ENCODE results near the gene SERPINF2.

SERPINF2 gene

GRCh38 chr17:1783271-1783670, 40.6 kb downstream of the SERPINF2 start:
- Histone ChIP-seq H3K27ac (peak overlapping the region; percentile 83), H3K27me3 (no peaks in the 10 kb centered on the region), H3K9me3 (no peaks in the 10 kb centered on the region), H3K9ac (peak overlapping the region; percentile 71), H3K4me1 (peaks cover 59% of the 10 kb centered on the region), H3K4me3 (peak overlapping the region; percentile 42), H3K36me3 (peaks cover 59% of the 10 kb centered on the region), H4K20me1 (no peaks in the 10 kb centered on the region), H3K4me2 (peak overlapping the region; percentile 87)
- TF ChIP-seq Cebpa-rat (IDR thresholded peaks at IDR 0.05): no peak

DNA sequence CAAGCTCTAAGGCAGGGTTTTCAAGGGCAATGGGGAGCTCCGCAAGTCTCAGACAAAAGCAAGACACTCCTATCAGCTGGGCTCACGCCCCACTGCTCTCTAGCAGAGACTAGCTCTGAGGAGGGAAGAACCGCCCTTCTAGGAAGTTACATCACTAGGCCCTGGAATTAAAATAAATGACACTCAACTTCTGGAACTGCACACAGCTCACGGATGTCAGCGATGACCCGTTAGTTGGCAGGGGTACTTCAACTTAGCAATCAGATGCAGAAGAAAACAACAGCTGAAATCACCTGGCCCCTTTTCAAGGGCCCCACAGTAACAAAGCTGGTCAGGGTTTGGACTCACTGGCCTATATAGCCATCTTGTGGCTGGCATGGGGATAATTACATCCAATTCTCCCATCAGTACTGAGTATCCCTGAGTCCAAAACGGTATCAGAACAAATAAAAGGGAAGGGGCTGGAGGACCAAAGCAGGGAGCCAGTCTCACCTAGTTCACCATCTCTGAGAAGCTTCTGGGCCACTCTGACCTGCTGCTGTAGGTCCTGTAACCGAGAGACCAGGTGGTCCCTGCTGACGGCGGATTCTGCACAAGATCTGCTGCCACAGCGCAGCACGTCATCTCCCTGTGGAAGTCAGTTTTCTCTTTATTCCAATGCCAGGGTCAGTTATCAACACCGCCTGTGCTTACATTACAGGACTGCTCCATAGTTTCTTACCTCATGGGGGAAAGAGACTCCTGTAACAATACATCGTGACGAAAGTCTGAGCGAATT, 41.4 kb downstream of the SERPINF2 start:
- Histone ChIP-seq H3K36me3 (peaks cover 52% of the 10 kb centered on the region), H3K4me1 (peaks cover 54% of the 10 kb centered on the region), H3K9me3 (no peaks in the 10 kb centered on the region), H3K27ac (peak overlapping the region; percentile 83), H3K9ac (peak overlapping the region; percentile 71), H3K4me3 (peak overlapping the region; percentile 42; the same call in 1 of the 2 replicates), H3K27me3 (no peaks in the 10 kb centered on the region), H3K4me2 (peak overlapping the region; percentile 87), H4K20me1 (no peaks in the 10 kb centered on the region)
- no peak; the same call in 1 of the 2 replicates for TF ChIP-seq Cebpa-rat (IDR thresholded peaks at IDR 0.05)

GRCh38 chr17:1785930-1786329, 43.3 kb downstream of the SERPINF2 start:
- H3K9ac ChIP-seq: no peak overlapping the region
- H4K20me1 ChIP-seq: no peaks in the 10 kb centered on the region
- H3K27ac ChIP-seq: no peak overlapping the region
- TF ChIP-seq Cebpa-rat (IDR thresholded peaks at IDR 0.05): no peak
- H3K4me2 ChIP-seq: no peak overlapping the region
- no peak overlapping the region for H3K4me3 ChIP-seq
- H3K9me3 ChIP-seq: no peaks in the 10 kb centered on the region
- peaks cover 36% of the 10 kb centered on the region for H3K4me1 ChIP-seq
- peaks cover 50% of the 10 kb centered on the region for H3K36me3 ChIP-seq
- no peaks in the 10 kb centered on the region for H3K27me3 ChIP-seq

DNA sequence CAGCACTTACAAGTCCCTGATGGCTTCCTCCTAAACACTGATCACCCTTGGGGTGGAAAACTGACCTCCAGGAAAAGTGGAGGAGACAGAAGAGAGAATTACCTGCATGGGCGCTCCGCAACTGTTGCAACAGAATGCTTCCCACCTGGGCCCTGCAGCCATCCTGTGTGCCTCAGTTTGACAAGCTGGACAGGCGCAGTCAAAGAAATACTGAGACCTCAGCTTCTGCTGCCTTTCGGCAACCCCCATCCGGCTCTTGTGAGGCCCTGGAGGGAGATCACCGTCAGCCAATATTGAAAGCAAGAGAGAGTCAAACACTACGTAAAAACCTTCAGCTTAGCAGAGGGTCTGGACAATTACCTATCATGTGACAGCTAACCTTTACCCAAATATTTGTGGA, 44.0 kb downstream of the SERPINF2 start:
- Histone ChIP-seq H3K4me1 (peaks cover 36% of the 10 kb centered on the region), H4K20me1 (no peaks in the 10 kb centered on the region), H3K9me3 (no peaks in the 10 kb centered on the region), H3K36me3 (peaks cover 42% of the 10 kb centered on the region), H3K27ac (no peak overlapping the region), H3K4me3 (no peak overlapping the region), H3K9ac (no peak overlapping the region), H3K27me3 (no peaks in the 10 kb centered on the region), H3K4me2 (no peak overlapping the region)
- TF ChIP-seq Cebpa-rat (IDR thresholded peaks at IDR 0.05): no peak

DNA sequence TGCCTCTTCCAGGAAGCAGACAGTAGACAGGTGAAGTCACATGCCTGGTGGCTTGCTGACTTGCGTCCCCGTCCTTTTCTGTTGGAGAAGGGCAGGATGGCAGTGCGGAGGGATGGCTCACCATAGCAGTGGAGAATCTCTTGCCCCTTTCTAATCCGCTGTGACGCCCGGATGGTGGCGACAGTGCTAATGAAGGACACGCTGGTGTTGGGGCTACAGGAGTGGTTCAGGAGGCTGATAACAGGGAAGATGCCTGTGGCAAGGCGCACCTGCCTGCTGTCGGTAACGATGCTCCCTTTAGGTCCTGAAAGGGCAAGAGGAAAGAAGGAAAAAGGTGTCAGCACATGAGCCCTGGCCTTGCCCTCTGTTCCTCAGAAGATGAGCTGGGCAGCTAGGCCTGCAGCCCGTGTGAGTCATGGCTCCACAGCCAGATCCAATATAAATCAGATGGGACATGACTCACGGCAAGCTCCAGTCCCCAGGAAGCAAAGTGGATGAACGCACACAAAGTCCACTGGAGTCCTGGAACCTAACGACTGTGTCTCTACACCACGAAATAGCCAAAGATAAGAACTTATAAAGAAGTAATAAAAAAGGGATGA, 44.7 kb downstream of the SERPINF2 start:
- TF ChIP-seq Cebpa-rat (IDR thresholded peaks at IDR 0.05): no peak
- Histone ChIP-seq H3K4me2 (no peak overlapping the region), H3K4me3 (no peak overlapping the region), H3K9me3 (no peaks in the 10 kb centered on the region), H3K27me3 (no peaks in the 10 kb centered on the region), H3K9ac (no peak overlapping the region), H3K4me1 (peaks cover 36% of the 10 kb centered on the region), H3K36me3 (peaks cover 44% of the 10 kb centered on the region), H3K27ac (no peak overlapping the region), H4K20me1 (no peaks in the 10 kb centered on the region)

DNA sequence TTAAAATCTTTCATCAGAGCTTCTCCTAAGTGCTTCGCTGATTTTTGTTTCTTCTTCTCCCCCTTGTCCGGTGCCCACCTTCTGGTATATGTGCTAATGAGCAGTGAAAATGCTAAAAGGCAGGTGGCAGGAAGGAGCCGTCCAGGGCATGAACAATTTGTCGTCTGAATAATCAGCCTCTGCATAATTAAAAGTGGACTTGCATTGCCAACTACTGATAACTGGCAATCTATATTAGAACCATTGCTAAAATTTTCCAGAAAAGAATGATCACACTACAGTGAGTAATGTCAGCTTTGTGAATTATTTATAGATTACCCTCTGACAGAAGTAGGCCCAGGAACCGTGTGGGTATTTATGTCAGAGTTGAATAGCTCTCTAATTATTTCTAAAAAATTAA, 47.3 kb downstream of the SERPINF2 start:
- Histone ChIP-seq H3K9ac (no peak overlapping the region), H3K27me3 (no peaks in the 10 kb centered on the region)

DNA sequence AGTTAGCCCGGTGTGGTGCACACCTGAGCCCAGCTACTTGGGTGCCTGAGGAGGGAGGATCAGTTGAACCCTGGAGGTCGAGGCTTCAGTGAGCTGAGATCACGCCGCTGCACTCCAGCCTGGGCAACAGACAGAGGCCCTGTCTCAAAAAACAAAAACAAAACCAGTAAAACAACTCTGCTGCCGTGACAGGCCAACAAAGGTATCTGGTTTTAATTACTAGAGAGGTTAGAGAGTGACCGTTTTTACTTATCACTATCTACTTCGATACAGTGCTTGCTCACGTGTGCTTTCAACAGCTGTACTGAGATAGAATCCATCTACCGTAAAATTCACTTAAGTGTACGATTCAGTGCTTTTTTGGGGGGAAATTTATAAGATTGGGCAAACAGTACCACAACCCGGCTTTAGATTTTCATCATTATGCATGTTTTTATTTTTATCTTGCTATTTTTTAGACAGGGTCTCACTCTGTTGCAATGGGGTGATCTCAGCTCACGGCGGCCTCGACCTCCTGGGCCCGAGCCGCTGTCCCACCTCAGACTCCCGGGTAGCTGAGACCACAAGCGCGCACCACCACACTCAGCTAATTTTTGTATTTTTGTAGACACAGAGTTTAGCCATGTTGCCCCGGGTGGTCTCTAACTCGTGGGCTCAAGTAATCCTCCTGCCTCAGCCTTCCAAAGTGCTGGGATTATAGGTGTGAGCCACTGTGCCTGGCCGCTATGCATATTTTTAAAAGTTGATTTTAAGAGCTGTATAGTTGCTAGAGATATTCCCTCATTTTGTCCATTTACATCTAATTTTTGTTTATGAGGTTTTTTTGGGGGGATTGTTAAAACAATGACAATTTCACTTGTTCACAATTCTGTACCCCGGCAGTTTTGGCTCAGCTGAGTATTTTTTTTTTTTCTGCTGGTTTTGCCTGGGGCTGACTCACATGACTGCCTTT, 50.1 kb downstream of the SERPINF2 start:
- Histone ChIP-seq H3K4me3 (no peak overlapping the region), H3K4me1 (peaks cover 47% of the 10 kb centered on the region), H3K9me3 (no peaks in the 10 kb centered on the region), H3K4me2 (peak overlapping the region; percentile 49), H3K27me3 (no peaks in the 10 kb centered on the region), H3K9ac (no peak overlapping the region), H3K27ac (no peak overlapping the region), H4K20me1 (no peaks in the 10 kb centered on the region), H3K36me3 (peaks cover 22% of the 10 kb centered on the region; the same call in 1 of the 2 replicates)
- no peak for TF ChIP-seq Cebpa-rat (IDR thresholded peaks at IDR 0.05)

More for the DNA sequence above, 47.3 kb downstream of the SERPINF2 start:
- TF ChIP-seq Cebpa-rat (IDR thresholded peaks at IDR 0.05): no peak
- Histone ChIP-seq H3K9me3 (no peaks in the 10 kb centered on the region), H3K36me3 (peaks cover 41% of the 10 kb centered on the region), H3K4me2 (peak overlapping the region; percentile 9; the same call in 1 of the 2 replicates), H3K27ac (no peak overlapping the region), H3K4me1 (peaks cover 29% of the 10 kb centered on the region), H3K4me3 (no peak overlapping the region), H4K20me1 (no peaks in the 10 kb centered on the region)

DNA sequence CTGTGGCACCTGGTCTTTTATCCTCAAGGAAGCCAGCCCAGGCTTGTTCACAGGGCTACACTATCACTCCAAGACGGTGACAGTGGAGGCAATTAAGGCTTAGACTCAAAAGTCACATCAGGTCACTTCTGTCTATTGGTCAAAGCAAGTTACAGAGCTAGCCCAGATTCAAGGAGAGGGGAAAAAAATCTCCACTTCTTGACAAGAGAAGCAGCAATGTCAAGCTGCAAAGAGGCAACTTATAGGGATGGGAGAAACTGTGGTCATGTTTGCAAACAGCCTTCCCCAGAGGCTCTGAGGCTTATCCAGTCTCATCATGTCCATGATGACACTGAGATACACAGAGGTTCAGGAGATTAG, 50.8 kb downstream of the SERPINF2 start:
- peaks cover 52% of the 10 kb centered on the region for H3K4me1 ChIP-seq
- H4K20me1 ChIP-seq: no peaks in the 10 kb centered on the region
- no peaks in the 10 kb centered on the region for H3K9me3 ChIP-seq
- H3K27me3 ChIP-seq: no peaks in the 10 kb centered on the region
- H3K4me3 ChIP-seq: no peak overlapping the region
- H3K9ac ChIP-seq: no peak overlapping the region
- H3K36me3 ChIP-seq: peaks cover 21% of the 10 kb centered on the region
- H3K4me2 ChIP-seq: peak overlapping the region; percentile 49
- H3K27ac ChIP-seq: no peak overlapping the region
- no peak for TF ChIP-seq Cebpa-rat (IDR thresholded peaks at IDR 0.05)

GRCh38 chr17:1796800-1797199, 54.1 kb downstream of the SERPINF2 start:
- Histone ChIP-seq H3K4me2 (peak overlapping the region; percentile 59), H3K4me3 (no peak overlapping the region), H4K20me1 (no peaks in the 10 kb centered on the region), H3K9ac (peak overlapping the region; percentile 49; the same call in 1 of the 2 replicates), H3K4me1 (peaks cover 43% of the 10 kb centered on the region), H3K27ac (no peak overlapping the region), H3K9me3 (no peaks in the 10 kb centered on the region), H3K36me3 (peaks cover 50% of the 10 kb centered on the region), H3K27me3 (no peaks in the 10 kb centered on the region)
- TF ChIP-seq Cebpa-rat (IDR thresholded peaks at IDR 0.05): no peak

All from BLaER1 (cell line).